ENCODE data around the gene ZNFX1. TPM values are rescaled to one million over a fixed set of nuclear protein-coding genes. Genes with fewer than 3 reads are reported as not detected.
A peak's percentile ranks its signal among the peaks of the same experiment; 100 is the strongest.

Gene ZNFX1
- total RNA-seq, 3 donors from 2014 or later = 52.5 to 69.2 (median 56.4) TPM

DNA sequence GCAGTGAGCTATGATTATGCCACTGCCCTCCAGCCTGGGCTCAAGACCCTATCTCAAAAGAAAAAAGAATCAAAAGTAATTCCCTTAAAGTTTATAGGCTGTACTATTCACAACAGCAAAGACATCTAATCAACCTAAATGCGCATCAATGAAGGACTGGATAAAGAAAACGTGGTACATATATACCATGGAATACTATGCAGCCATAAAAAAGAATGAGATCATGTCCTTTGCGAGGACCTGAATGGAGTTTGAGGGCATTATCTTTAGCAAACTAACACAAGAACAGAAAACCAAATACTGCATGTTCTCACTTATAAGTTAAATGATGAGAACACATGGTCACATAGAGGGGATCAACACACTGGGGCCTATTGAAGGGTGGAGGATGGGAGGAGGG is 16.7 kb downstream of the ZNFX1 start:
- H3K4me3 Mint-ChIP-seq = no peak overlapping the region
- no peaks in the 10 kb centered on the region for H3K9me3 Mint-ChIP-seq
- H3K4me1 Mint-ChIP-seq (ENCODE audit: low read depth) = peaks cover 19% of the 10 kb centered on the region
- no peaks in the 10 kb centered on the region for H3K27me3 Mint-ChIP-seq (ENCODE audit: low read depth)
- DNase-seq (no peak), ATAC-seq (no peak)
- H3K36me3 Mint-ChIP-seq (ENCODE audit: insufficient read depth) = peaks cover 55% of the 10 kb centered on the region

DNA sequence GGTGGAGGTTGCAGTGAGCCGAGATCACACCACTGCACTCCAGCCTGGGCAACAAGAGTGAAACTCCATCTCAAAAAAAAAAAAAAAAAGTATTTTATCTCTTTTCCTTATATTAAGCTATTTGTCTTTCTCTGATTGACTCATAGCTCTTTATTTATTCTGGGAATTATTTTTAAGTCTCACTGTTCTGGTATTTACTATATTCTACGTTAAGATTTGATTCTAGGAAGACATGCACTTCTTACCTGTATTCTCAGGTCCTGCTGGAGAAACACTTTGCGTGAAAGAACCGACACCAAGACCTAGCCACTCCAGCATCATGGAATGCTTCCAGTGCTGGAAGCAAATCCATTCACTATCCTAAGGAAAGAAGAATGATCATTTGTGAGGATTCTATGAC is 17.6 kb downstream of the ZNFX1 start:
- peaks cover 14% of the 10 kb centered on the region for H3K4me1 Mint-ChIP-seq (ENCODE audit: low read depth)
- H3K27me3 Mint-ChIP-seq (ENCODE audit: low read depth) = no peaks in the 10 kb centered on the region
- DNase-seq (no peak), ATAC-seq (no peak)
- peaks cover 58% of the 10 kb centered on the region for H3K36me3 Mint-ChIP-seq (ENCODE audit: insufficient read depth)
- H3K9me3 Mint-ChIP-seq = no peaks in the 10 kb centered on the region
- H3K4me3 Mint-ChIP-seq = no peak overlapping the region

DNA sequence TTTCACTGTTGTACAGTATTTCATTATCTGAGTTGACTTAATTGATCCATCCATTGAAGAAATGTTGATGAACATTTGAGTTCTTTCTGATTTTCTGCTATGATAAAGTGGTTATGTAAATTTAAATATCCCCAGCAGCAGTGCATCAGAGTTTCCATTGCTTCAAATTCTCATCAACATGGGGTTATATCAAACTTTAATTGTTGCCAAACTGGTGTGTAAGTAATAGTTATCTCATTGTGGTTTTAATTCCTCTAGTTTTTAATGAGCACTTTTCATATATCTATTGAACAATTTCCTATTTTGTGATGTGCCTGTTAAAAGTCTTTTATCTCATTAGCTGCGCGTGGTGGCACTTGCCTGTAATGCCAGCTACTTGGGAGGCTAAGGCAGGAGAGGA is 18.1 kb downstream of the ZNFX1 start:
- Mint-ChIP-seq H3K4me1 (ENCODE audit: low read depth) (peaks cover 13% of the 10 kb centered on the region), H3K4me3 (no peak overlapping the region), H3K9me3 (no peaks in the 10 kb centered on the region), H3K36me3 (ENCODE audit: insufficient read depth) (peaks cover 55% of the 10 kb centered on the region), H3K27me3 (ENCODE audit: low read depth) (no peaks in the 10 kb centered on the region)
- peak in 1 of 2 donors; percentile 25 for ATAC-seq
- DNase-seq = no peak

DNA sequence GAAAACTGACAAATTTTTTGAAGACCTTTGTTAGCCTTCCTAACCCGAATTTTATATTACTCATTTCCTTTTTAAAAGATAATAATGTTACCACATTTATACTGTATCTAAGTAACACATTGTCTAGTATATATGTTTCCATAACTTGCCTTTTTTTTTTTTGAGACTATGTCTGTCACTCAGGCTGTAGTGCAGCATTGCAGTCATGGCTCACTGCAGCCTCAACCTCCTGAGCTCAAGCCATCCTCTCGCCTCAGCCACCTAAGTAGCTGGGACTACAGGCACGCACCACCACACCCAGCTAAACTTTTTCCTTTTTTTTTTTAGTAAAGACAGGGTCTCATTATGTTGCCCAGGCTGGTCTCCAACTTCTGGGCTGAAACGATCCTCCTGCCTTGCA is 18.6 kb downstream of the ZNFX1 start:
- Mint-ChIP-seq H3K4me3 (no peak overlapping the region), H3K9me3 (no peaks in the 10 kb centered on the region), H3K27me3 (ENCODE audit: low read depth) (no peaks in the 10 kb centered on the region), H3K36me3 (ENCODE audit: insufficient read depth) (peaks cover 54% of the 10 kb centered on the region), H3K4me1 (ENCODE audit: low read depth) (peaks cover 12% of the 10 kb centered on the region)
- DNase-seq (no peak), ATAC-seq (peak in 1 of 2 donors; percentile 46)

DNA sequence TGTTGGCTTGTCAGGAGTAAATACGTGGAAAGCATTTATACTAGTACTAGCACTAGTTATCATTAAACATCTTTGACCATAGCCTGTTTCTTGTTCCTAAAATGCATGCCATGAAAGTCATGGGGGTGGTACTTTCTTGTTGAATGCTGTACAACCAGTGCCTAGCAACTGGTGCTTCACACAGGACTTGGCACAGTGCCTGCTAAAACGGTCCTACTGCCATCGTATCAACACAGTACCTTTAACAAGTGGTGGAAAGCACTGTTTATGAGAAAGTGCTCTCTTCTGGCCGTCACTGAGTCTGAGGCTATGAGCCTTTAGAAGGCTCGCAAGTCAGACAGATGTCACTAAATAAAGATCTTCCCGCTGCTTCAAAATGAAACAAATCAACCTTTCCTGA is 21.6 kb downstream of the ZNFX1 start:
- Mint-ChIP-seq H3K4me3 (no peak overlapping the region), H3K36me3 (ENCODE audit: insufficient read depth) (peaks cover 54% of the 10 kb centered on the region), H3K27me3 (ENCODE audit: low read depth) (no peaks in the 10 kb centered on the region), H3K9me3 (no peaks in the 10 kb centered on the region), H3K4me1 (ENCODE audit: low read depth) (peaks cover 12% of the 10 kb centered on the region)
- ATAC-seq = no peak
- DNase-seq = no peak

DNA sequence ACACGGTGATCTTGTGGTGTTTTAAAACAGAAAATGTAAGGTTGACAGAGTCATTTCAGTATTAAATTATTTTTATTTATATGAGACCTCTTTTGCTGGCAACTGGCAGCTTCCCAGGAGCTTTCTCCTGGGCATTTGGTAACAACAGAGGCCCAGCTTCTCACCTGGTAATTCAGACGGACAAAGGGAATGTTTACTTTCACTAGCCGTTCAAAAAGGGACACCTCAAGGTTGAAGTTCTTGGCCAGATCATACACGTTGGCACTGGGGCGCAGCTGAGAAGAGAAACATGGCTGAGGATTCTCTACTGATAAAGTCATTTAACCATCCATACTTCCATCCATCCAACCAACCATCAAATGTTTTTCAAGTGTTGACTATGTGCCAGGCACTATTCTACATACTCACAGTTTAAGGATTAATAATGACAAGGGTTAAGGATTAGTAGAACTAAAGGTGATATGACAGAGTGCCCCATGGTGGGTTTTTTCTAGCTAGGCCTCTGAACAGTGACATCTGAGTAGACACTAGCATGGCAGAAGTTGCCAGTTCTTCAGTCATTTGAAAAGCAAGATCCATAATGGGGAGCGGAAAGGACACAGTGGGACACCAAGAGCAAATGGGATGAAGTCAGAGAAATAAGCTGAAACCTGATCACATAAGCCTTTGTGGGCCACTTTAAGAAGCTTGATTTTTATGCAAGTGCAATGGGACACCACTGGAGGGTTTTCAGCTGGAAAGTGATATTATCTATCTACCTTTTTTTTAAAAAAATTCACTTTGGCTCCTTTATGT is 25.1 kb downstream of the ZNFX1 start:
- no peaks in the 10 kb centered on the region for H3K4me1 Mint-ChIP-seq (ENCODE audit: low read depth)
- DNase-seq (no peak), ATAC-seq (no peak)
- H3K27me3 Mint-ChIP-seq (ENCODE audit: low read depth) = no peaks in the 10 kb centered on the region
- peaks cover 51% of the 10 kb centered on the region for H3K36me3 Mint-ChIP-seq (ENCODE audit: insufficient read depth)
- H3K9me3 Mint-ChIP-seq = no peaks in the 10 kb centered on the region
- no peak overlapping the region for H3K4me3 Mint-ChIP-seq

DNA sequence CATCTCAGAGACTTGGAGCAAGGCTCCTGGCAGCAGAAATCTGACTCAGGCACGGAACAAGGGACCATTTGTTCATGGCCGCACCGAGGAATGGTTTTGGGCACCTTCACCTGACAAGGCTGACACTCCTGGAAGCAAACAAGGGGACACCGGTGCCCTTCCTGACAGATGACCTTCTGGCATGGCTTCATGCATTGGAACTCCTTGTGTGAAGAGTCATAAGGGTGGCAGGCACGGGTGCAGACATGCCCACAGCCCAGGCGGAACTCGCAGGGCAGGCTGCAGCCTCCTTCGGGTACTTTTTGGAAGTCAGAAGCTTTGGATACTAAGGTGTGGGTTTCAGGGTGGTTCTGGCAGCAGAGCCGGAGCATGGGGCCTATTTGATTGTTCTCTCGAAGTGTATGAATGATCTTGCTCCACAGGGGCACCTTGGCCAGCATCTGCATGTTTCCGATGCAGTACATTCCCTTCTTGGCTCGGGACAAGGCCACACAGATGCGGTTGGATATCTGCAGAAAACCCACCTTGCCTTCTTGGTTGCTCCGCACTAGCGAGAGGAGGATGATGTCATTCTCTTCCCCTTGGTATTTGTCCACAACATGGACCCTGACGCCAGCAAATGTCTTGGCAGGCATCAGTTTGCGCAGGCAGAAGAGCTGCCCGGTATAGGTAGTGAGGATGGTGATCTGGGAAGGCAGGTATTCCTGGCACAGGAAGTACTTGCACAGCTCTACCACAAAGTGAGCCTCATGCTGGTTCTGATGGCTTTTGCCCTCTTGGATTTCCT is 28.8 kb downstream of the ZNFX1 start:
- ATAC-seq (no peak), DNase-seq (no peak)
- no peak overlapping the region for H3K4me3 Mint-ChIP-seq
- no peaks in the 10 kb centered on the region for H3K9me3 Mint-ChIP-seq
- no peaks in the 10 kb centered on the region for H3K27me3 Mint-ChIP-seq (ENCODE audit: low read depth)
- no peaks in the 10 kb centered on the region for H3K4me1 Mint-ChIP-seq (ENCODE audit: low read depth)
- H3K36me3 Mint-ChIP-seq (ENCODE audit: insufficient read depth) = peaks cover 39% of the 10 kb centered on the region

DNA sequence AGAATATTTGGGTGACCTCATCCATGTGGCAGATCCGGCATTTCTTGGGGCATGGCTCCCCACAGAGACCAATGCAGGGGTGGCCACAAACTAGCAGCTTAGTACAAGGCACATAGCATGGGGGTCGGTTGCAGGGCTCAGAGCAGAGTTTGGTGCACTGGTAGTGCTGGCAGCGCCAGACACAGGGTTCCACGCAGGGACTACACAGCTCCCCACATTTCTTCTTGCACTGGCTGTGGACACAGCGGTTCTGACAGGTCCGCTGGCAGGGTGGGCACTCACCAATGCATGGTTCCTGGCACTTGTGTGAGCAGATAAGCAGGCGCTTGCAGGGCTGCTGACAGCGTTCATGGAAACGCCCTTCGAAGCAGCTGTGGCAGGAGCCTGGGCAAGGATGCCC is 29.6 kb downstream of the ZNFX1 start:
- H3K36me3 Mint-ChIP-seq (ENCODE audit: insufficient read depth) = peaks cover 37% of the 10 kb centered on the region
- H3K9me3 Mint-ChIP-seq = no peaks in the 10 kb centered on the region
- no peak for ATAC-seq
- no peak for DNase-seq
- H3K4me3 Mint-ChIP-seq = no peak overlapping the region
- no peaks in the 10 kb centered on the region for H3K27me3 Mint-ChIP-seq (ENCODE audit: low read depth)
- no peaks in the 10 kb centered on the region for H3K4me1 Mint-ChIP-seq (ENCODE audit: low read depth)

DNA sequence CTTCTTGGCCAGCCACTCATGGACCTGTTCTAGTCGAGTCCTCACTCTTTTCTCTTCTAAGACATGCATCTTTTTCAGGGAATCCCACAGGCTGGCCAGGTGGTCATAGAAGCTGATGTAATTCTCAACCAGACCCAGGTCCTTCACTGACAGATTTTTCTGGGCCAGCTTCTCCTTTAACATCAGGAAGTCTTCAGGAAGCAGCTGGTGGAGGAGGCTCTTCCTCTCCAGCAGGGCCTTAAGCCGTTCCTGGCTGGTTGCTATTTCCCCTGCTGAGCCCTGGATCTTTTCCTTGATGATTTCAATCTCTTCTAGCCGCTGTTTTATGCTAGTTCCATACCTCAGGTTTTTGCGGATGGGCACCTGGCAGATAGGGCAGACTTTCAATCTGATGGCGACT is 30.1 kb downstream of the ZNFX1 start:
- no peak for ATAC-seq
- Mint-ChIP-seq H3K27me3 (ENCODE audit: low read depth) (no peaks in the 10 kb centered on the region), H3K4me1 (ENCODE audit: low read depth) (no peaks in the 10 kb centered on the region), H3K4me3 (no peak overlapping the region), H3K9me3 (no peaks in the 10 kb centered on the region), H3K36me3 (ENCODE audit: insufficient read depth) (peaks cover 32% of the 10 kb centered on the region)
- no peak for DNase-seq

DNA sequence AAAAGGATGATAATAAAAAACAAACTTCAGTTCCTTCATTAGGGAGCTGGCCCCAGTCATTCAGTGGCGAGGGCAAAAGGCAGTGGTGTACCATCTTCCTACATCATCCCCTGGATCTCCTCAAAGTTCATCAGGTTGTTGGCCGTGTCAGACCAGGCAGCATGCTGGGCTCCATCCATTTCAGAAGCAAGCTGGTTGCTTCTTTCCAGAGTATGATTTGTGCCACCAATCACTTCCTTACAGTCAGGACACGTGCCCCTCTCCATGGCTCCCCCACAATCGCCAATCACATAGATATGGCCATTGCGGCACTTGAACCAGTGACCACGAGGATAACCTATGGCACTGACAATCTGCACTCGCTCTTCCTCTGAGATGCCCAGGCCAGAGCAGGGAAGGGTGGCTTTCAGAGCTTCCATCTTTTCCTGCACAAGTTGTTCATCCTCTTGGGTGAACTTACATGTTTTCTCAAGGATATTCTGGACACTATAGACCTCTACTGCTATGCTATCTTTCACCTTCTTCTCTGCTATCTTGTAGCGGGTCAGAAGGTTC is 30.6 kb downstream of the ZNFX1 start:
- ATAC-seq (no peak), DNase-seq (no peak)
- Mint-ChIP-seq H3K27me3 (ENCODE audit: low read depth) (no peaks in the 10 kb centered on the region), H3K36me3 (ENCODE audit: insufficient read depth) (peaks cover 27% of the 10 kb centered on the region), H3K4me1 (ENCODE audit: low read depth) (no peaks in the 10 kb centered on the region), H3K4me3 (no peak overlapping the region), H3K9me3 (no peaks in the 10 kb centered on the region)

DNA sequence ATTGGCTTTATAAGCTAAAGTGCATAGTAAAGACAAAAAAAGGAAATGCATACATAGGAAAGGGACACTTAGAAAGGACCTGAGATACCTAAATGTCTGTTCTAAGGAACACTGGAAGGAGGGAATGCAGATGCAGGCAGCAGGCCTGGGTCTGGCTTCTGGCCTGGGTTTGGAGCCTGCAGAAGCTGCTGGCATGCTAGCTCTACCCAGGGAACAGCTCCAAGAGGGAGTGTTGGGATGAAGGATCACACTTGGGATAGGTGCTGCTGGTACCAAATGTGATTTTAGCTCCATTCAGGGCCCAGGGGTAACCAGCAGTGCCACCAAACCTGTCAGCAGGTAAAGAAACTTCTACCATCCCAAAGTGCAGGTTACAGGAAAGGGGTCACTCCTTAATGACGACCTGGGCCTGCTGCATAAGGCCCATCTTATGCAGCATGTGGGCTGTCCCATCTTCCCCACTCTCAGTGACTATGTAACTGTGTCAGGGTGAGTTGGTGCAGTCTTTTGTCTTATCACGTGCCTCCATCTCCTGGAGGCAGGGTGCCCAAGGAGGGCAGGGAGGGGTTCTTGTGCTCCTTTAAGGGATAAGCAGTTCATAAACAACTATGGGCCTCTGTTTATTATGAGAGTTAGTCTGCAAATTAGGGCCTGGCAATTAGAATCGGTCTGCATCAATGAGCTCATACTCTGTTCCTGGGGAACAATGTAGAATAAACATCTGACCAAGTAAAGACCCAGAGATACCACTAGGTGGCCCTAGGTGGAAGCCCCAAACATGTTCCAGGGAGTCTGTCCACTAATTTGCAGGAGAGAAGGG is 31.7 kb downstream of the ZNFX1 start:
- no peaks in the 10 kb centered on the region for H3K4me1 Mint-ChIP-seq (ENCODE audit: low read depth)
- DNase-seq (no peak), ATAC-seq (peak; percentile 36 to 68)
- H3K36me3 Mint-ChIP-seq (ENCODE audit: insufficient read depth) = peaks cover 24% of the 10 kb centered on the region
- no peak overlapping the region for H3K4me3 Mint-ChIP-seq
- no peaks in the 10 kb centered on the region for H3K9me3 Mint-ChIP-seq
- H3K27me3 Mint-ChIP-seq (ENCODE audit: low read depth) = no peaks in the 10 kb centered on the region

DNA sequence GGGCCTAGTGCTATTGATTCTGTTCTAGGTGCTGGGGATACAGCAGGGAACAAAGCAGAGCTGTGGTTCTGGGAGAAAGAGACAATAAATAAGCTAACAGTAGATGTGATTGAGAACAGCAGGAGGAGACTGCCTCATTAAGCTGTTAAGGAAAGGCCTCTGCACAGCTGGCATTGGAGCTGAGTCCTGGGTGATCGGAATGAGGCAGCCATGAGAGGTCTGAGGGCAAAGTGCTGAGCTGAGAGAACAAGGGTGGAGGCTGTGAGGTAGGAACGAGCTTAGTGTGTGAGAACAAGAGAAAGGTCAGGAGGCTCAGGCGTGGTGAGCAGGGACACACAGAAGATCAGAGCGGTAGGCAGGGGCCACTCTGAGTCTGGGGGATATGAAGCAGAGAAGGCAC is 40.3 kb downstream of the ZNFX1 start:
- H3K36me3 Mint-ChIP-seq (ENCODE audit: insufficient read depth) = peaks cover 39% of the 10 kb centered on the region
- no peaks in the 10 kb centered on the region for H3K9me3 Mint-ChIP-seq
- H3K4me1 Mint-ChIP-seq (ENCODE audit: low read depth) = no peaks in the 10 kb centered on the region
- DNase-seq (no peak), ATAC-seq (no peak)
- no peak overlapping the region for H3K4me3 Mint-ChIP-seq
- no peaks in the 10 kb centered on the region for H3K27me3 Mint-ChIP-seq (ENCODE audit: low read depth)

DNA sequence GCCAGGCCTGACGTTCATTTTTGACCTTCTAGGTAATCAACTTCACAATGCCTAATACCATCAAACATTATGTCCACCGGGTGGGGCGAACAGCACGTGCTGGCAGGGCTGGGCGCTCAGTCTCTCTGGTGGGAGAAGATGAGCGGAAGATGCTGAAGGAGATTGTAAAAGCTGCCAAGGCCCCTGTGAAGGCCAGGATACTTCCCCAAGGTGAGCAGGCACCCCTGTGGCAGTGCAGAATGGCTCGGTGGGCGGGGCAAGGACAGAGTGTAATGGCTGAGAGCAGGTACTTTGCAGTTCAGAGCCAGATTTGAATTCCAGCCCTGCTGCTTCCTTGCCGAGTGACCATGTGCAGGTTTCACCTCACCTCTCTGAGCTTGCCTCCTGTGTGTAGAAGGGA is 41.6 kb downstream of the ZNFX1 start:
- H3K9me3 Mint-ChIP-seq = no peaks in the 10 kb centered on the region
- DNase-seq = no peak
- no peaks in the 10 kb centered on the region for H3K27me3 Mint-ChIP-seq (ENCODE audit: low read depth)
- H3K36me3 Mint-ChIP-seq (ENCODE audit: insufficient read depth) = peaks cover 43% of the 10 kb centered on the region
- H3K4me1 Mint-ChIP-seq (ENCODE audit: low read depth) = no peaks in the 10 kb centered on the region
- no peak for ATAC-seq
- no peak overlapping the region for H3K4me3 Mint-ChIP-seq

DNA sequence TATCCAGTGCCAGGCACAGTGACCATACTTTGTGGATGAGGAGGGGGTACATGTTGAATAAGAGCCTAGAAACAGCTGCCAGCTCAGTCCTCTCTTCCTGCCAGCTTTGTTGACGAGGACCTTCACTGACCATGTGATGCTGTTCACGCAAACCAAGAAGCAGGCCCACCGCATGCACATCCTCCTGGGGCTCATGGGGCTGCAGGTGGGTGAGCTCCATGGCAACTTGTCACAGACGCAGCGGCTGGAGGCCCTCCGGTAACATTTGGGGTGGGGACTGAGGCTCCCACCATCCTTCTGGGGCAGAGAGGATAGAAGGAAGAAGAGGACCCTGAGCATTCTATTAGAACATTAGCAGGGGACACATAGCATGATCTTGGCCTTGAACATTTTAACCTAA is 43.0 kb downstream of the ZNFX1 start:
- Mint-ChIP-seq H3K27me3 (ENCODE audit: low read depth) (no peaks in the 10 kb centered on the region), H3K4me3 (no peak overlapping the region), H3K4me1 (ENCODE audit: low read depth) (peaks cover 4% of the 10 kb centered on the region), H3K36me3 (ENCODE audit: insufficient read depth) (peaks cover 46% of the 10 kb centered on the region), H3K9me3 (no peaks in the 10 kb centered on the region)
- no peak for DNase-seq
- ATAC-seq = no peak
